ENCODE measurements around the gene CELF4. TPM values are rescaled to one million over a fixed set of nuclear protein-coding genes. Genes with fewer than 3 reads are reported as not detected.

CELF4 gene
- total RNA-seq, 2 donors from 2014 or later, result 0.22 to 3.9 TPM

GRCh38 chr18:37505321-37505720 lies 60.3 kb downstream of the CELF4 start:
- Histone ChIP-seq H3K27me3 (no peaks in the 10 kb centered on the region), H3K4me1 (no peaks in the 10 kb centered on the region), H3K9me3 (peaks cover 0 to 9% of the 10 kb centered on the region in 2 donors), H3K4me3 (no peak overlapping the region), H3K27ac (no peak overlapping the region), H3K36me3 (no peaks in the 10 kb centered on the region)
- no peak for DNase-seq (ENCODE audit: low spot score)
- TF ChIP-seq CTCF (IDR thresholded peaks at IDR 0.05), result no peak

DNA sequence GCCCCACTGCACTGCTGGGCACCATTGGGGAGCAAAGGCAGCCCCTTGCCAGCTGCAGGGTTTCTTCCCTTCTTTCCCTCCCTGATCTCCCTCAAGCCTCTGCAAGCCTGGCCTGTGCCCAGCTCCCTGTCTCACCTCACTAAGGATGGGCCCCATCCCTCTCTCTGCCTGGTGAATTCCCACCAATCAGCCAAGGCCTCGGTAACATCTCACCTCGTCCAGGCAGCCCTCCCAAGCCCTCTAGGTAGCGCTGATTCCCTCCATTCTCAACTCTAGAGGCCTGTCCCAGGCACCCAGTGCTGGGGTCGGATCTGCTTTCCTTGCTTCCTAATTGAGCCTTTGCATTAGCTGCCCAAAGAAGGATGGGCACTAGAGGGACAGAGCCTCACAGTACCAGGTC lies 63.0 kb downstream of the CELF4 start:
- TF ChIP-seq CTCF (IDR thresholded peaks at IDR 0.05), result no peak
- no peak for DNase-seq (ENCODE audit: low spot score)
- Histone ChIP-seq H3K9me3 (no peaks in the 10 kb centered on the region), H3K27me3 (no peaks in the 10 kb centered on the region), H3K36me3 (no peaks in the 10 kb centered on the region), H3K4me1 (no peaks in the 10 kb centered on the region), H3K27ac (no peak overlapping the region), H3K4me3 (no peak overlapping the region)

GRCh38 chr18:37502036-37502435 lies 63.6 kb downstream of the CELF4 start:
- Histone ChIP-seq H3K4me1 (no peaks in the 10 kb centered on the region), H3K4me3 (no peak overlapping the region), H3K36me3 (no peaks in the 10 kb centered on the region), H3K27ac (no peak overlapping the region), H3K9me3 (no peaks in the 10 kb centered on the region), H3K27me3 (no peaks in the 10 kb centered on the region)
- no peak for DNase-seq (ENCODE audit: low spot score)
- TF ChIP-seq CTCF (IDR thresholded peaks at IDR 0.05), result no peak

- Histone ChIP-seq H3K4me3 (no peak overlapping the region), H3K36me3 (no peaks in the 10 kb centered on the region), H3K27me3 (no peaks in the 10 kb centered on the region), H3K27ac (no peak overlapping the region), H3K9me3 (no peaks in the 10 kb centered on the region), H3K4me1 (no peaks in the 10 kb centered on the region)
- DNase-seq (ENCODE audit: low spot score), result no peak
- no peak for TF ChIP-seq CTCF (IDR thresholded peaks at IDR 0.05)
Measured at GRCh38 chr18:37501136-37501535, 64.5 kb downstream of the CELF4 start.

- Histone ChIP-seq H3K27me3 (no peaks in the 10 kb centered on the region), H3K9me3 (no peaks in the 10 kb centered on the region), H3K4me1 (no peaks in the 10 kb centered on the region), H3K27ac (no peak overlapping the region), H3K4me3 (no peak overlapping the region), H3K36me3 (no peaks in the 10 kb centered on the region)
- TF ChIP-seq CTCF (IDR thresholded peaks at IDR 0.05), result no peak
- no peak for DNase-seq (ENCODE audit: low spot score)
Measured at GRCh38 chr18:37499913-37500312, 65.7 kb downstream of the CELF4 start.

- no peaks in the 10 kb centered on the region for H3K4me1 ChIP-seq
- no peaks in the 10 kb centered on the region for H3K9me3 ChIP-seq
- no peak overlapping the region for H3K27ac ChIP-seq
- DNase-seq (ENCODE audit: low spot score), result no peak
- H3K4me3 ChIP-seq, result no peak overlapping the region
- no peaks in the 10 kb centered on the region for H3K36me3 ChIP-seq
- H3K27me3 ChIP-seq, result no peaks in the 10 kb centered on the region
- TF ChIP-seq CTCF (IDR thresholded peaks at IDR 0.05), result no peak
Measured at GRCh38 chr18:37499044-37499443, 66.6 kb downstream of the CELF4 start.

All from right atrium auricular region (tissue), 2 donors.